IMR-90 (cell line): ENCODE results near the gene S1PR2. TPM values are rescaled to one million over a fixed set of nuclear protein-coding genes. Genes with fewer than 3 reads are reported as not detected.

Source experiments
- ATAC-seq: fragments of 200-7000 bp; cut with Tn5 transposase; 2 replicates; pipeline ENCODE4 v1.9.1; 2020; ENCODE audit warnings: low read depth, mild to moderate bottlenecking, moderate library complexity
- BruUV-seq: library from RNA; stranded (reverse); fragments of 400-500 nt; replicated peaks from 2 replicates; lab custom pipeline; 2021; lab: Mats Ljungman, UMichigan
- CTCF ChIA-PET: fragments of 300-600 bp; formaldehyde crosslinking; extraction: SDS; loops from one replicate; lab custom pipeline; 2021; ENCODE audit warnings: antibody characterized with exemption; lab: Yijun Ruan, JAX
- POLR2A ChIA-PET: fragments of 300-600 bp; sonication (Branson Sonifier 250); formaldehyde crosslinking; loops from one replicate; lab custom pipeline; 2022; ENCODE audit warnings: antibody characterized with exemption; ENCODE audit not compliant: unreplicated experiment; lab: Charles Lee
- DNase-seq: peaks from one replicate; pipeline ENCODE4 v3.0.0; 2013
- H2AFZ ChIP-seq: replicated peaks from 2 replicates; pipeline ENCODE3; 2013; ENCODE audit warnings: low read length, mild to moderate bottlenecking; ENCODE audit not compliant: poor library complexity
- H2AK5ac ChIP-seq: 2 replicates; pipeline ENCODE4 v1.6.1; 2013; ENCODE audit warnings: low read depth, low read length, inconsistent platforms
- H2AK9ac ChIP-seq: replicated peaks from 2 replicates; pipeline ENCODE3; 2013; ENCODE audit warnings: mild to moderate bottlenecking, low read depth, low read length, moderate library complexity; ENCODE audit not compliant: poor library complexity
- H2BK120ac ChIP-seq: 2 replicates; pipeline ENCODE4 v1.6.1; 2013; ENCODE audit warnings: low read depth, low read length, inconsistent platforms
- H2BK15ac ChIP-seq: 3 replicates; pipeline ENCODE4 v1.6.1; 2013; ENCODE audit warnings: low read depth, low read length, inconsistent platforms
- H2BK20ac ChIP-seq: 2 replicates; pipeline ENCODE4 v1.6.1; 2013; ENCODE audit warnings: low read depth, mild to moderate bottlenecking, inconsistent platforms, low read length, moderate library complexity
- H2BK5ac ChIP-seq: 2 replicates; pipeline ENCODE4 v1.6.1; 2013; ENCODE audit warnings: mild to moderate bottlenecking, low read depth, low read length, inconsistent platforms; ENCODE audit not compliant: poor library complexity, severe bottlenecking
- H3K14ac ChIP-seq: replicated peaks from 2 replicates; pipeline ENCODE4 v1.6.1; 2013; ENCODE audit warnings: low read depth, low read length, inconsistent platforms
- H3K18ac ChIP-seq: 2 replicates; pipeline ENCODE4 v1.6.1; 2013; ENCODE audit warnings: low read depth, low read length, control low read depth
- H3K23ac ChIP-seq: 2 replicates; pipeline ENCODE4 v1.6.1; 2013; ENCODE audit warnings: low read depth, low read length, inconsistent platforms
- H3K27ac ChIP-seq: 2 replicates; pipeline ENCODE4 v1.5.1; 2013; ENCODE audit warnings: mild to moderate bottlenecking, control low read depth, low read length; ENCODE audit not compliant: insufficient read depth
- H3K27me3 ChIP-seq: 2 replicates; pipeline ENCODE4 v1.6.1; 2013; ENCODE audit warnings: low read length; ENCODE audit not compliant: control insufficient read depth, insufficient read depth
- H3K36me3 ChIP-seq: 2 replicates; pipeline ENCODE4 v1.6.1; 2013; ENCODE audit warnings: low read length, mixed read lengths; ENCODE audit not compliant: control insufficient read depth, insufficient read depth
- H3K4ac ChIP-seq: 2 replicates; pipeline ENCODE4 v1.6.1; 2013; ENCODE audit warnings: low read depth, low read length, inconsistent platforms
- H3K4me1 ChIP-seq: 2 replicates; pipeline ENCODE4 v1.6.1; 2013; ENCODE audit warnings: low read length, mixed read lengths; ENCODE audit not compliant: control insufficient read depth, insufficient read depth
- H3K4me2 ChIP-seq: 2 replicates; pipeline ENCODE4 v1.6.1; 2013; ENCODE audit warnings: low read depth, mild to moderate bottlenecking, control low read depth, low read length, moderate library complexity
- H3K4me3 ChIP-seq: 2 replicates; pipeline ENCODE4 v1.5.1; 2013; ENCODE audit warnings: low read depth, mild to moderate bottlenecking, control low read depth, low read length, moderate library complexity; ENCODE audit not compliant: insufficient read depth
- H3K56ac ChIP-seq: 2 replicates; pipeline ENCODE4 v1.6.1; 2013; ENCODE audit warnings: low read length, inconsistent platforms; ENCODE audit not compliant: insufficient read depth; ENCODE audit errors: extremely low read depth
- H3K79me1 ChIP-seq, 2 experiments: 2 replicates each; pipeline ENCODE4 v1.6.1; 2013; ENCODE audit warnings: low read length in 2 of 2, inconsistent platforms in 1 of 2, low read depth in 1 of 2
- H3K9ac ChIP-seq: 2 replicates; pipeline ENCODE4 v1.6.1; 2013; ENCODE audit warnings: low read depth, low read length, control low read depth
- H3K9me1 ChIP-seq: 2 replicates; pipeline ENCODE4 v1.6.1; 2013; ENCODE audit warnings: low read length, inconsistent platforms; ENCODE audit not compliant: insufficient read depth
- H3K9me3 ChIP-seq: 2 replicates; pipeline ENCODE4 v1.6.1; 2013; ENCODE audit warnings: low read length; ENCODE audit not compliant: control insufficient read depth, insufficient read depth
- H4K20me1 ChIP-seq: 2 replicates; pipeline ENCODE4 v1.6.1; 2013; ENCODE audit warnings: low read length, inconsistent platforms; ENCODE audit not compliant: insufficient read depth
- H4K5ac ChIP-seq: 2 replicates; pipeline ENCODE4 v1.6.1; 2013; ENCODE audit warnings: mild to moderate bottlenecking, low read depth, low read length, control low read depth
- H4K8ac ChIP-seq, 2 experiments: 2 replicates each; pipeline ENCODE4 v1.6.1; 2013; ENCODE audit warnings: low read depth in 2 of 2, low read length in 2 of 2, control low read depth in 1 of 2, inconsistent platforms in 1 of 2
- H4K91ac ChIP-seq: 2 replicates; pipeline ENCODE4 v1.6.1; 2013; ENCODE audit warnings: low read depth, low read length, inconsistent platforms; ENCODE audit not compliant: insufficient read depth
- CEBPB ChIP-seq: IDR thresholded peaks from 2 replicates; pipeline ENCODE4 v1.6.1; 2012; ENCODE audit warnings: low read depth, low read length, improper control_type of control experiment
- CTCF ChIP-seq: conservative IDR thresholded peaks from 2 replicates; pipeline ENCODE4 v1.5.1; 2012; ENCODE audit warnings: mild to moderate bottlenecking, low read depth, low read length, improper control_type of control experiment
- WGBS, 2 experiments: methylation state at CpG; one replicate each; pipeline versions ENCODE4 v1.1.5 to v1.1.7; 2013; ENCODE audit warnings: missing lambda C conversion rate in 2 of 2; ENCODE audit not compliant: insufficient read length in 1 of 2; ENCODE audit errors: extremely low coverage in 2 of 2; 5-methylcytosine and 5-hydroxymethylcytosine counted together
- dilution Hi-C: fragments of 300-500 bp; cut with HindIII; formaldehyde crosslinking; loops from one replicate; pipeline ENCODE4 v1.14.3; 2018; ENCODE audit warnings: low sequenced_read_pairs; ENCODE audit not compliant: unreplicated experiment
- in situ Hi-C: fragments of 300-500 bp; cut with MboI; formaldehyde crosslinking; loops from 3 replicates; pipeline ENCODE4 v1.14.3; 2019; ENCODE audit warnings: low sequenced_read_pairs, inconsistent platforms, mixed read lengths
- intact Hi-C: fragments of 100-400 bp; cut with micrococcal nuclease; formaldehyde crosslinking; loops from 2 replicates; pipeline ENCODE4 v1.10.0; 2022
- polyA plus RNA-seq, 3 experiments: library from polyadenylated mRNA; depleted of rRNA; stranded (reverse); fragments of >200 nt; gene quantifications; 2 replicates each; pipeline ENCODE4 v1.2.3, GENCODE V29; 2012; ENCODE audit warnings: low replicate concordance in 1 of 3
- total RNA-seq: library from RNA; depleted of rRNA; stranded (reverse); fragments of >200 nt; gene quantifications from 2 replicates; pipeline ENCODE4 v1.2.3, GENCODE V29; 2012

The S1PR2 gene
- total and polyA plus RNA-seq, 2 of the 4 experiments (the other 2 are of a cell fraction): 14.0 to 15.0 TPM

GRCh38 chr19:10214784-10215183, 16.3 kb downstream of the S1PR2 start:
- no peak overlapping the region for H3K9ac ChIP-seq
- no peak overlapping the region for H4K91ac ChIP-seq
- H3K23ac ChIP-seq: no peak overlapping the region
- H4K20me1 ChIP-seq: no peaks in the 10 kb centered on the region
- H3K14ac ChIP-seq: no peak overlapping the region
- no peak overlapping the region for H4K5ac ChIP-seq
- H3K56ac ChIP-seq: no peak overlapping the region
- H3K18ac ChIP-seq: no peak overlapping the region
- peaks cover under 1% of the 10 kb centered on the region for H3K4me1 ChIP-seq
- H3K9me3 ChIP-seq: no peaks in the 10 kb centered on the region
- no peak overlapping the region for H4K8ac ChIP-seq
- no peak overlapping the region for H2AFZ ChIP-seq
- TF ChIP-seq CEBPB: peak; percentile 78
- TF ChIP-seq CTCF: no peak
- DNase-seq (peak; percentile 66), ATAC-seq (peak; percentile 48)
- no peak overlapping the region for H2BK5ac ChIP-seq
- H3K4me2 ChIP-seq: no peak overlapping the region
- H3K4ac ChIP-seq: no peak overlapping the region
- H3K27ac ChIP-seq: no peak overlapping the region
- no peak overlapping the region for H2BK20ac ChIP-seq
- dilution Hi-C loops: no loop called here
- H3K27me3 ChIP-seq: no peaks in the 10 kb centered on the region
- intact Hi-C loops: no loop called here
- POLR2A ChIA-PET: no interaction called here
- CTCF ChIA-PET: no interaction called here
- in situ Hi-C loops: no loop called here
- H3K4me3 ChIP-seq: no peak overlapping the region
- peaks cover 0 to 6% of the 10 kb centered on the region in 2 experiments; a peak in 2 of 4 replicates for H3K79me1 ChIP-seq
- peaks cover 7% of the 10 kb centered on the region; the same call in 1 of the 2 replicates for H3K36me3 ChIP-seq
- H2AK9ac ChIP-seq: no peak overlapping the region
- no peak overlapping the region for H2BK120ac ChIP-seq
- WGBS, 2 experiments: no CpG with 5 or more reads among the region's 5 CpGs
- no peak overlapping the region for H2BK15ac ChIP-seq
- no TSS peak for BruUV-seq
- no peak overlapping the region for H2AK5ac ChIP-seq
- 0 out of 2 replicates have a peak, but pooled peaks cover under 1% of the 10 kb centered on the region for H3K9me1 ChIP-seq
